GM21526 (cell line): ENCODE data around the gene CFAP65.

Experiments
- ATAC-seq: cut with Tn5 transposase; IDR thresholded peaks from one replicate; pipeline ENCODE4 v1.9.1; 2021; ENCODE audit warnings: moderate library complexity; ENCODE audit not compliant: unreplicated experiment, low FRiP score

The CFAP65 gene

GRCh38 chr2:218953366-218953954 lies 87.9 kb downstream of the CFAP65 start:
- ATAC-seq: no peak
